PC-3 (cell line): ENCODE data around the gene HIVEP3. TPM values are rescaled to one million over a fixed set of nuclear protein-coding genes. Genes with fewer than 3 reads are reported as not detected.

Source experiments
- ATAC-seq: fragments of 200-7000 bp; cut with Tn5 transposase; 2 replicates; pipeline ENCODE4 v1.9.1; 2020; ENCODE audit warnings: mild to moderate bottlenecking, moderate library complexity
- BruUV-seq: library from RNA; stranded (reverse); fragments of 400-500 nt; replicated peaks from 2 replicates; lab custom pipeline; 2021; lab: Mats Ljungman, UMichigan
- CTCF ChIA-PET: fragments of 300-600 bp; sonication (Branson Sonifier 250); formaldehyde crosslinking; loops from one replicate; lab custom pipeline; 2022; ENCODE audit warnings: antibody characterized with exemption; lab: Charles Lee
- POLR2A ChIA-PET: fragments of 300-600 bp; sonication (Branson Sonifier 250); formaldehyde crosslinking; loops from one replicate; lab custom pipeline; 2022; ENCODE audit warnings: antibody characterized with exemption; ENCODE audit not compliant: unreplicated experiment; lab: Charles Lee
- DNase-seq: peaks from one replicate; pipeline ENCODE4 v3.0.0-alpha.2; 2015
- H2AFZ ChIP-seq: fragments of 300-600 bp; sonication (generic); 2 replicates; pipeline ENCODE4 v1.6.0; 2016; ENCODE audit warnings: antibody characterized with exemption, low read length
- H3F3A ChIP-seq: fragments of 300-600 bp; sonication (generic); one replicate; pipeline ENCODE4 v1.6.0; 2017; ENCODE audit warnings: antibody characterized with exemption, low read length, control low read depth, mild to moderate bottlenecking; ENCODE audit not compliant: unreplicated experiment
- H3K27ac ChIP-seq: fragments of 300-600 bp; sonication (generic); 2 replicates; pipeline ENCODE4 v1.5.1; 2016; ENCODE audit warnings: mild to moderate bottlenecking, low read length
- H3K27me3 ChIP-seq: fragments of 300-600 bp; sonication (generic); 2 replicates; pipeline ENCODE4 v1.6.1; 2016; ENCODE audit warnings: low read length, mixed read lengths
- H3K36me3 ChIP-seq: fragments of 300-600 bp; sonication (generic); 2 replicates; pipeline ENCODE4 v1.6.1; 2016; ENCODE audit warnings: low read depth, mixed run types, low read length, mixed read lengths
- H3K4me1 ChIP-seq: fragments of 300-600 bp; sonication (generic); 2 replicates; pipeline ENCODE4 v1.5.1; 2016; ENCODE audit warnings: low read length; ENCODE audit not compliant: insufficient read depth
- H3K4me2 ChIP-seq: fragments of 300-600 bp; sonication (generic); 2 replicates; pipeline ENCODE4 v1.6.0; 2016; ENCODE audit warnings: low read length
- H3K4me3 ChIP-seq: fragments of 300-600 bp; sonication (generic); 2 replicates; pipeline ENCODE4 v1.5.1; 2016; ENCODE audit warnings: mild to moderate bottlenecking, low read length, mixed read lengths
- H3K79me2 ChIP-seq: fragments of 300-600 bp; sonication (generic); 2 replicates; pipeline ENCODE4 v1.6.1; 2017; ENCODE audit warnings: low read length, mixed read lengths
- H3K9ac ChIP-seq: fragments of 300-600 bp; sonication (generic); 2 replicates; pipeline ENCODE4 v1.6.0; 2016; ENCODE audit warnings: mild to moderate bottlenecking, low read length
- H3K9me2 ChIP-seq: fragments of 300-600 bp; sonication (generic); replicated peaks from 2 replicates; pipeline ENCODE4 v1.6.1; 2016; ENCODE audit warnings: mixed run types, low read length, mixed read lengths
- H3K9me3 ChIP-seq: fragments of 300-600 bp; sonication (generic); 2 replicates; pipeline ENCODE4 v1.6.1; 2016; ENCODE audit warnings: low read length, mixed read lengths
- H4K20me1 ChIP-seq: fragments of 300-600 bp; sonication (generic); 2 replicates; pipeline ENCODE4 v1.6.1; 2016; ENCODE audit warnings: low read length, mixed read lengths
- EZH2 ChIP-seq: fragments of 300-600 bp; sonication (generic); IDR thresholded peaks from one replicate; pipeline ENCODE4 v1.6.1; 2017; ENCODE audit warnings: antibody characterized with exemption, mild to moderate bottlenecking, low read length; ENCODE audit not compliant: unreplicated experiment
- EZH2phosphoT487 ChIP-seq: fragments of 300-600 bp; sonication (generic); IDR thresholded peaks from 2 replicates; pipeline ENCODE4 v1.6.1; 2018; ENCODE audit warnings: mild to moderate bottlenecking, antibody characterized with exemption, low read length, borderline replicate concordance
- intact Hi-C: fragments of 100-400 bp; cut with micrococcal nuclease; formaldehyde crosslinking; loops from 2 replicates; pipeline ENCODE4 v1.9.0; 2023
- total RNA-seq: library from RNA; depleted of rRNA; stranded (reverse); fragments of >200 nt; gene quantifications from 2 replicates; pipeline ENCODE4 v1.2.3, GENCODE V29; 2014
- TF ChIP-seq, protein P1 (sequence below): fragments of 300-600 bp; sonication (generic); conservative IDR thresholded peaks from 2 replicates; pipeline ENCODE4 v1.5.1; 2017; ENCODE audit warnings: antibody characterized with exemption, low read depth, mild to moderate bottlenecking, low read length

HIVEP3 gene
- total RNA-seq, 1 experiment from 2014 or later: 9.8 TPM

GRCh38 chr1:41655632-41656031 lies 263.1 kb downstream of the HIVEP3 start:
- H3K27me3 ChIP-seq: no peaks in the 10 kb centered on the region
- DNase-seq: no peak
- no peak overlapping the region for H3K27ac ChIP-seq
- intact Hi-C loops: no loop called here
- no peak overlapping the region for H3K9ac ChIP-seq
- no peaks in the 10 kb centered on the region for H3K36me3 ChIP-seq
- BruUV-seq: no TSS peak
- H3K4me1 ChIP-seq: no peaks in the 10 kb centered on the region
- no peak overlapping the region for H2AFZ ChIP-seq
- no peak overlapping the region for H3K4me2 ChIP-seq
- CTCF ChIA-PET: no interaction called here
- no peaks in the 10 kb centered on the region for H3K9me3 ChIP-seq
- H3K9me2 ChIP-seq: no peaks in the 10 kb centered on the region
- POLR2A ChIA-PET: no interaction called here
- H3K4me3 ChIP-seq: no peak overlapping the region
- H4K20me1 ChIP-seq: no peaks in the 10 kb centered on the region
- TF ChIP-seq, protein P1, sequence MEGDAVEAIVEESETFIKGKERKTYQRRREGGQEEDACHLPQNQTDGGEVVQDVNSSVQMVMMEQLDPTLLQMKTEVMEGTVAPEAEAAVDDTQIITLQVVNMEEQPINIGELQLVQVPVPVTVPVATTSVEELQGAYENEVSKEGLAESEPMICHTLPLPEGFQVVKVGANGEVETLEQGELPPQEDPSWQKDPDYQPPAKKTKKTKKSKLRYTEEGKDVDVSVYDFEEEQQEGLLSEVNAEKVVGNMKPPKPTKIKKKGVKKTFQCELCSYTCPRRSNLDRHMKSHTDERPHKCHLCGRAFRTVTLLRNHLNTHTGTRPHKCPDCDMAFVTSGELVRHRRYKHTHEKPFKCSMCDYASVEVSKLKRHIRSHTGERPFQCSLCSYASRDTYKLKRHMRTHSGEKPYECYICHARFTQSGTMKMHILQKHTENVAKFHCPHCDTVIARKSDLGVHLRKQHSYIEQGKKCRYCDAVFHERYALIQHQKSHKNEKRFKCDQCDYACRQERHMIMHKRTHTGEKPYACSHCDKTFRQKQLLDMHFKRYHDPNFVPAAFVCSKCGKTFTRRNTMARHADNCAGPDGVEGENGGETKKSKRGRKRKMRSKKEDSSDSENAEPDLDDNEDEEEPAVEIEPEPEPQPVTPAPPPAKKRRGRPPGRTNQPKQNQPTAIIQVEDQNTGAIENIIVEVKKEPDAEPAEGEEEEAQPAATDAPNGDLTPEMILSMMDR: no peak
- TF ChIP-seq EZH2phosphoT487 (no peak), EZH2 (no peak)
- ATAC-seq: no peak
- H3F3A ChIP-seq: no peaks in the 10 kb centered on the region
- no peaks in the 10 kb centered on the region for H3K79me2 ChIP-seq

DNA sequence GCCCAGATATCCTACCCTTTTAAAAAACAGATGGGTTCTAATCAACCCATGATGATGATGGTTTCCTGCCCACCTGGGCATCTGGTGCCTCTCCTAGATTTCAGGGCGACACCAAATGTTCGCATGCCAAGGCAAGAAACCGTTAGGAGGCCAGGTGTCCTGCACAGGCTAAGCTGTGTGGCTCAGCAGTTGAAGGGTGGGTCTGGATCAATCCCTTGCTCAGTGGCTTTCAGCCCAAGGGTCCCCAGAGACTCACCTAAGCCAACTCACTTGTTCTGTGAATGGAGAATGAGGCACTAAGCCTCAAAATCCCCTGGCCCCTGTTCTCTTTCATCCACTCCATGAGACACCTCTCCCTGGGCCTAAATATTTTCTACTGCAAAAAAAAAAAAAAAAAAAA lies 265.1 kb downstream of the HIVEP3 start:
- no peaks in the 10 kb centered on the region for H3K9me2 ChIP-seq
- H4K20me1 ChIP-seq: no peaks in the 10 kb centered on the region
- H2AFZ ChIP-seq: no peak overlapping the region
- no peak overlapping the region for H3K9ac ChIP-seq
- H3F3A ChIP-seq: no peaks in the 10 kb centered on the region
- intact Hi-C loops: no loop called here
- H3K36me3 ChIP-seq: no peaks in the 10 kb centered on the region
- no TSS peak for BruUV-seq
- ChIA-PET CTCF (no interaction called here), POLR2A (interaction anchor here (0.6 kb wide), 1 partner anchor 31 kb away, joined by 6 read pairs; no protein-coding TSS in a partner anchor)
- H3K9me3 ChIP-seq: no peaks in the 10 kb centered on the region
- no peaks in the 10 kb centered on the region for H3K4me1 ChIP-seq
- no peaks in the 10 kb centered on the region for H3K27me3 ChIP-seq
- no peak overlapping the region for H3K4me2 ChIP-seq
- ATAC-seq (no peak), DNase-seq (no peak)
- TF ChIP-seq, protein P1: no peak
- TF ChIP-seq EZH2phosphoT487 (no peak), EZH2 (no peak)
- H3K79me2 ChIP-seq: no peaks in the 10 kb centered on the region
- H3K27ac ChIP-seq: no peak overlapping the region
- no peak overlapping the region for H3K4me3 ChIP-seq

- ATAC-seq (no peak), DNase-seq (no peak)
- H3K9me3 ChIP-seq: no peaks in the 10 kb centered on the region
- H3K4me2 ChIP-seq: no peak overlapping the region
- H4K20me1 ChIP-seq: no peaks in the 10 kb centered on the region
- ChIA-PET POLR2A (interaction anchor here (0.7 kb wide), 1 partner anchor 28 kb away, joined by 3 read pairs; no protein-coding TSS in a partner anchor), CTCF (no interaction called here)
- intact Hi-C loops: no loop called here
- H3K27me3 ChIP-seq: no peaks in the 10 kb centered on the region
- no peaks in the 10 kb centered on the region for H3K79me2 ChIP-seq
- H3K36me3 ChIP-seq: no peaks in the 10 kb centered on the region
- H2AFZ ChIP-seq: no peak overlapping the region
- H3K9me2 ChIP-seq: no peaks in the 10 kb centered on the region
- TF ChIP-seq EZH2 (no peak), EZH2phosphoT487 (no peak)
- TF ChIP-seq, protein P1: no peak
- no peaks in the 10 kb centered on the region for H3F3A ChIP-seq
- H3K4me1 ChIP-seq: no peaks in the 10 kb centered on the region
- BruUV-seq: no TSS peak
- H3K27ac ChIP-seq: no peak overlapping the region
- no peak overlapping the region for H3K4me3 ChIP-seq
- H3K9ac ChIP-seq: no peak overlapping the region
Observed at GRCh38 chr1:41652384-41653265, 266.1 kb downstream of the HIVEP3 start.
